NCI-H748 (cell line): Measurements from ENCODE around the gene HIRA.

Experiments used
- DNase-seq: peaks from one replicate; lab custom pipeline; 2025; ENCODE audit not compliant: unreplicated experiment; lab: John Stamatoyannopoulos, UW

Gene HIRA

GRCh38 chr22:19287889-19288288 lies 143.6 kb downstream of the HIRA start:
- no peak for DNase-seq

- peak; percentile 88 for DNase-seq
These were observed 144.3 kb downstream of the HIRA start for GRCh38 chr22:19287076-19287707.

DNA sequence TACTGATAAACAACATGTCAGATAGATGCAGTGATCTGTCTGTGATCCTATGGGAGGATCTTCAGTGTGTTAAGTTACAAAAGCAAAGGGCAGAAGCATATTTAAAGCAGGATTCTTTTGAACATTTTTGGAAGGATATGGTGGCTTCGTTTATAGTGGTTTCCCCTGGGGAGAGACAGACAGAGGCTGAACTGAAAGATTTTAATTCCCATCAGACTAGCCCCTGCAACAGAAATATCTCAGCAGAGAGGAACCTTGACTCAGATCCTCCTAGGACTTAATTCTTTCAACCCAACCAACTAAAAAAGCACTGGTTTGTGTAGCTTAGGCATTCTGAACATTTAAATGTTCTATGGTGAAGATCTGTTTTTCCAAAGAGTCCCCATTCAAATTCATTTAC lies 145.7 kb downstream of the HIRA start:
- no peak for DNase-seq
